Anterior cingulate cortex (tissue), 58 donors: ENCODE measurements around the gene MARK1.

Experiments used
- DNase-seq, 58 donors: peaks; one replicate each; lab custom pipeline; 2025; lab: John Stamatoyannopoulos, UW

The MARK1 gene

DNA sequence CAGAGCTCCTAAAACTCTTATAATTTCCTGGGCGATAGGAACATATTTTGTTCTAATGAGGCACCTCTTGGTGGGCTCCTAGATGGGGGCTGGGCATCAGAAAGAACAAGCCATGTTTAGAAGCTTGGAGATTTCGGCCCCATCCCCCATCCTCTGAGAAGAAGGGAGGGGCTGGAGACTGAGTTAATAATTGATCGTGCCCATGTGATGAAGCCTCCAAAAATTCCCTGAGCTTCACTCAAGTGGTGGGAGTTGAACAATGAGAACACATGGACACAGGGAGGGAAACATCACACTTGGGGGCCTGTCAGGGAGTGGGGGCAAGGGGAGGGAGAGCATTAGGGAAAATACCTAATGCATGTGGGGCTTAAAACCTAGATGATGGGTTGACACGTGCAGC lies 180.3 kb downstream of the MARK1 start:
- DNase-seq = no peak

DNA sequence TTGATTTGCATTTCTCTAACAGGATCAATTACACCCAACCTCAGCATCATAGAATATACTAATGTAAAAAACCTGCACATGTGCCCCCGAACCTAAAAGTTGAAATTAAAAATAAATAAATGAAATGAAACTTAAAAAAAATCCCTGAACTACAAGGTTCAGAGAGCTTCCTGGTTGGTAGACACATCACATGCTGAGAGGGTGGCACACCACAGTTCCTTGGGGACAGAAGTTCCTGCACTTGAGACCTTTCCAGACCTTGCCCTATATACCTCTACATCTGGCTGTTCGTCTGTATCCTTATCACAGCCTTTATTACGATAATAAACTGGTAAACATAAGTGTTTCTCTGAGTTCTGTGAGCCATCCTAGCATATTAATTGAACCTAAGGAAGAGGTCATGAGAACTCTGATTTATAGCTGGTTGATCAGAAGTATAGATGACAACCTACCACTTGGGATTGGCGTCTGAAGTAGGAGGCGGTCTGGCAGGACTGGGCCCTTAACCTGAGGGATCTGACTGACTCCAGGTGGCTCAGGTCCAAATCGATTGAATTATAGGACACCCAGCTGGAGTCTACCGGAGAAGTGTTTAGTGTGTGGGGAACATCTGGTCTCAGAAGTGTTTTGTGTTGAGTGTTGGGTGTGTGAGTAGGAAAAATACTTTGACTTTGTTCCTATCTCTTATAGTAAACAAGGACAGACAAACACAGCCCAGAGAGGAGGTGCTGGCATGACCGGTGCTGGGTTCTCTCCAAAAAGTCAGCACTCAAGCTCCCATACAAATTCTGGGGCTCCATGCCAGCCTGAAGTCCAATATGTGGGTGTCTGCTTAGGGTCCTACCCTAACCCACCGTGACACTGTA lies 181.2 kb downstream of the MARK1 start:
- DNase-seq = no peak

DNA sequence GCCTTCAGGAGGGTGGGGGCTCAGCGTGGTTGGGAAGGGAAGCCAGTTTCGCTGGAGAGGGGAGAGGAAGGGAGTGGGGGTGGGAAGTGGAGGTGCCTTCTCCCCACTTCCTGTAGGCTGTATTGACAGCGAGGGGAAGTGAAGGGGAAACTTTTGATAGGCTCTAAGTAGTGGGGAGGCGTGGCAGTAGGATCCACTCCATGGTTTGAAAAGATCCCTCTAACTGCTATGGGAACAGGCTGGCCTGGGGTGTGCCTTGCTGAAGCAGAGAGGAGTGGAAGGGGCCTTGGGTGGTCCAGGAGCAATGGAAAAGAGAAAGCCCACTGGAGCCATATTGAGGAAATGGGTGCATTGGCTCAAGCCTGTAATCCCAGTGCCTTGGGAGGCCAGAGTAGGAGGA lies 182.4 kb downstream of the MARK1 start:
- no peak for DNase-seq

DNA sequence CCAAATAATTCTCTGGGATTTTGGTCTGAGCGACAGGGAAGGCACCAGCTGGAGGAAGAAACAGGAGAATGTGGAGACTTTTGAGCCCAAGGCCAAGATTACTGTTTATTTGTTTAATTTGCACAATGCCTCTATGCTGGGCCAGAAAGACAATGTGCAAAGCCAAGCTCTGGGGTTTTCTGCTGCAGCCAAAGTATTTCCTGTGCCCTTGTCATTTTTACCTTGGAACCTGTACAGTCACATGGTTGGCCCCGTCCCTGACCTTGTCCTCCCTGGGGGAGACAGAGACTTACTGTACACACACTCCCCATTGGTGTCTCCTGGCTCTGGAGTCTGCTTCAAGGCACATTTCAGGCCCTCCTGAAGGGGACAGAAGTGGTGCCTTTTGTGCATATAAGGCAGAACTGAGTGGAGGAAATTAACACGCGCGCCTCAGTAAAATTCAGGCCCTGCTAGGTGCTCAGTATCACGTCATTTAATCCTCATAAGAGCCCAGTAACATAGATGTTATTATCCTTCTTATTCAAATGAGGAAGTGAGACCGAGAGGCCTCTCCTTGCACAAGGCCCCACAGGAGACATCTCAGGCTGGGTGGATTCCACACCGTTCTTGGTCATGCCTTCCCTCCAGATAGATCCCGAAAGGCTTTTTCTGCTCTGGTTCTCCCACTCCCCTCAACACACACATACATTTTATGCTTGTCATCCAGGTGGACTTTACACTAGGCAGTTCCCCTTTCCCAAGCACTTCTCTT lies 183.3 kb downstream of the MARK1 start:
- no peak for DNase-seq
